ENCODE results near the gene C2orf92.

DNA sequence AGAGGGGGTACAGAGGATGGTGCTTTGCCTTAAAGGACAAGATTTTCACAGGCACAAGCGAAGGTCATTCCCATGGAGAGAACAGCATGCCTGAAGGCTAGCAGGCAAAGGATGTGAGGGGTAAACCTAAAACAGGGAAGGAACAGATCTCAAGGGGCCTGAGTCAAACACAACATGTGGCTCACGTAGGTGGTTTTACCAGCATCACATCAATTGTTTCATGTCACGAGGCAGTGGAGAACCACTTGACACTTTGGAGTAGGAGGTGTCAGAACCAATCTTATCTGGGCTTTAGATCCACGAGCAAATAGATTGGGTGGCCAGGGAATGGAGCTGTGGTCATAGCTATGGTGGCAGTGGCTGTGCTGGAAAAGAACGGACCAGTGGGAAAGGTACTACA is 15.2 kb upstream of the C2orf92 start:
- TF ChIP-seq, protein P1, sequence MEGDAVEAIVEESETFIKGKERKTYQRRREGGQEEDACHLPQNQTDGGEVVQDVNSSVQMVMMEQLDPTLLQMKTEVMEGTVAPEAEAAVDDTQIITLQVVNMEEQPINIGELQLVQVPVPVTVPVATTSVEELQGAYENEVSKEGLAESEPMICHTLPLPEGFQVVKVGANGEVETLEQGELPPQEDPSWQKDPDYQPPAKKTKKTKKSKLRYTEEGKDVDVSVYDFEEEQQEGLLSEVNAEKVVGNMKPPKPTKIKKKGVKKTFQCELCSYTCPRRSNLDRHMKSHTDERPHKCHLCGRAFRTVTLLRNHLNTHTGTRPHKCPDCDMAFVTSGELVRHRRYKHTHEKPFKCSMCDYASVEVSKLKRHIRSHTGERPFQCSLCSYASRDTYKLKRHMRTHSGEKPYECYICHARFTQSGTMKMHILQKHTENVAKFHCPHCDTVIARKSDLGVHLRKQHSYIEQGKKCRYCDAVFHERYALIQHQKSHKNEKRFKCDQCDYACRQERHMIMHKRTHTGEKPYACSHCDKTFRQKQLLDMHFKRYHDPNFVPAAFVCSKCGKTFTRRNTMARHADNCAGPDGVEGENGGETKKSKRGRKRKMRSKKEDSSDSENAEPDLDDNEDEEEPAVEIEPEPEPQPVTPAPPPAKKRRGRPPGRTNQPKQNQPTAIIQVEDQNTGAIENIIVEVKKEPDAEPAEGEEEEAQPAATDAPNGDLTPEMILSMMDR (conservative IDR thresholded peaks at IDR 0.05; ENCODE audit: low read depth, low read length), result no peak
- TF ChIP-seq EZH2 (IDR thresholded peaks at IDR 0.05; ENCODE audit: low read length, unreplicated experiment), result no peak
